Gastrocnemius medialis (tissue), 4 donors: ENCODE measurements around the gene LRRK1.

ENCODE experiments used
- CTCF ChIP-seq, 5 experiments: fragments of 450-650 bp in 3 of 5; fragments of 200-600 bp in 2 of 5; sonication (generic) in 2 of 5; IDR thresholded peaks in 4 of 5; conservative IDR thresholded peaks in 1 of 5; 1 replicate in 4 of 5; 2 replicates in 1 of 5; pipeline ENCODE4 v1.5.1; 2016 to 2019; ENCODE audit warnings: antibody characterized with exemption in 5 of 5, mild to moderate bottlenecking in 3 of 5, moderate library complexity in 3 of 5
- POLR2A ChIP-seq, 2 donors: fragments of 450-650 bp; IDR thresholded peaks; one replicate each; pipeline ENCODE4 v1.6.1; 2017; ENCODE audit warnings: antibody characterized with exemption in 2 of 2, mild to moderate bottlenecking in 2 of 2, moderate library complexity in 2 of 2

GRCh38 chr15:101048581-101049030, 129.4 kb downstream of the LRRK1 start:
- TF ChIP-seq CTCF (IDR thresholded peaks at IDR 0.05 in 4 of 5, conservative IDR thresholded peaks at IDR 0.05 in 1 of 5) = no peak
- TF ChIP-seq POLR2A (IDR thresholded peaks at IDR 0.05) = no peak
